Measurements from ENCODE around the gene SH3TC1.

SH3TC1 gene

DNA sequence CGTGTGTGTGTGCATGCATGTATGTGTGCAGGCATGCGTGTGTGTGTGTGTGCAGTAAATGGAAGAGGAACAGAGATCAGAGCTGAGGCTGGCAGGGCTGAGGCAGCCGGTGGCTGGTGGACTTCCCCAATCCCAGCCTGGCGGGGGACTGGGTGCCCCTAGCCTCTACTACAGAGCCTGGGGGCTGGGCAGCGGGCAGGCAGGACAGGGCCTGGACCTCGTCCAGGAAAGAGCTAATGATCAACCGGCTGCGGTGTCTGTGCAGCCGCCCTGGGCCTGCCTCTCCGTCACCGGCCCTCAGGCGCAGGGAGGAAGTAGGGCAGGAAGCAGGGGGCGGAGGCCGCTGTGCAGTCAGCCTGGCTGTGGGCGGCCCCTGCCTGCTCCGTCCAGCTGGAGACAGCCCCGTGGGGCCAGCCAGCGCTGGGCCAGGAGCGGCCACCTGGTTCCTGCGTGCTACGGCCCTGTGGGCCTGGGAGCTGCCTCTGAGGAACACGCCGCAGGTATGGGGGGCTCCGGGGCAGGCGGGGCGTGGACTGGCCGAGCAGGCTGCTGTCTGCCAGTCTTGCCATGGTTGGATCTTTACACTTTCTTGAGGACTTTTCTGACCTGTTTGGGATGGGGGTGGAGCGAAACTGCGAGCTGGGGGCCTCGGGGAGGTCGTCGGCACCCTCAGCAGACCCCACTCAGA, at the start of gene SH3TC1:
SH3TC1 (plus strand) TSS at position 385 of the 688 bp plus-strand sequence. CDS start 5,905 bp downstream, outside the sequence.
- peak; percentile 45 to 53 for DNase-seq

DNA sequence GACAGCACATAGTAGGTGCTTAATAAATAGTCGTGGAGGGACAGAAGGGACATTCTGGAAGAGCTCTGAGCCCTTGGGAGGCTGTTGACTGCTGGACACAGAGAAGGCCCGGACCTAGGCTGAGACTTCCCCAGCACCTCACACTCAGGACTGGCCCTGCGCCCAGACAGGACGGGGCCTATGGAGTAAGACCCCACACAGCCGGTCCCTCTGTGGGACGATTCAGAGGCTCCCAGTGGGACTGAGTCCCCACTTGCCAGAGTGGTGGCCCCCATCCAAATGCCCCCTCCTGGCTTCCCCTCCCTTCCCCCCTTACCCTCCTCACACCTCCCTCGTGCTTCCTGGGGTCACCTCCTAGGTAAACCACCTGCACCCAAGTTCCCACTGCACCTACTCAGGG, 49.4 kb upstream of the SH3TC1 start:
- no peak for DNase-seq

DNA sequence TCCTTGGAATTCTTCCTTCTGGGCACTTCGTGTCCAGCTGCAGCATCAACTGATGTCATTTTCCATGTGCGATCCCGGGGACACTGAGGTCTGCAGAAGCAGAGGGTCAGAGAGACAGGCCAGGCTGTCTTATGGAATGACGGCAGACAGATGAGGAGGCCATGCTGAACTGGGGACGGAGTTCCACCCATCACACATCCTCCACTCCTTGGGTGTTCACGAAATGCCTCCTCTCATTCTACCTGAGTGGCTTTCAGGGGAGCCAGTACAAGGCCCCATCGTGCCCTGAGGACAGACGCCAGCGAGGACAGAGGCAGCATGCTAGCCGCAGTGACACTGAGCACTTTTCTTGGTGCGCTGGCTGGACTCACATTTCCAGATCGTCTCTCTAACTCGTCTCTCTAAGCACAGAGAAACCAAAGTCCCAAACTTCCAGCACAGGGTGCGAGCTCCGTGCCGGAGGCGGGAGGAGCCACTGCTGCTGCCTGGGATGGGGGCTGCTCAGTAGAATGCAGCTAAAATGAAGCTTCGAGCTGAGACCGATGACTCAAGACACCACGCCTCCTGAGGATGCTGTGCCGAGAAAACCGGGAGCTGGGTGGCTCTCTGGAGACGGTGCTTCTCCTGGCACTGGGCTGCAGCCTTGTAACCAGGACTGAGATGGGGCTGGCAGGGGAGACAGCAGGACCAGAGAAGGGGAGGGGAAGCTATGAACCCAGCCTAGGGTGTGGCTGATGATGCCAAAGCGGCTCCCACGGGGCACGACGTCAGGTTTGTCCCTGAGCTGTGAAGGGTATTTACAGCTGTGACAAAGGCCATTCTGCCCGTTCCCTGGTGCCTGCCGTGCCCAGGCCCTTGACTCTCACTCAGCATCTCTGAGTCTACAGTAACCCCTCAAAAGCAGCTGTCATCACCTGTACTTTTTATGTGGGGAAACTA, 48.7 kb upstream of the SH3TC1 start:
- no peak for DNase-seq

- DNase-seq, result no peak
These were observed 47.9 kb upstream of the SH3TC1 start for GRCh38 chr4:8151165-8151650.

DNA sequence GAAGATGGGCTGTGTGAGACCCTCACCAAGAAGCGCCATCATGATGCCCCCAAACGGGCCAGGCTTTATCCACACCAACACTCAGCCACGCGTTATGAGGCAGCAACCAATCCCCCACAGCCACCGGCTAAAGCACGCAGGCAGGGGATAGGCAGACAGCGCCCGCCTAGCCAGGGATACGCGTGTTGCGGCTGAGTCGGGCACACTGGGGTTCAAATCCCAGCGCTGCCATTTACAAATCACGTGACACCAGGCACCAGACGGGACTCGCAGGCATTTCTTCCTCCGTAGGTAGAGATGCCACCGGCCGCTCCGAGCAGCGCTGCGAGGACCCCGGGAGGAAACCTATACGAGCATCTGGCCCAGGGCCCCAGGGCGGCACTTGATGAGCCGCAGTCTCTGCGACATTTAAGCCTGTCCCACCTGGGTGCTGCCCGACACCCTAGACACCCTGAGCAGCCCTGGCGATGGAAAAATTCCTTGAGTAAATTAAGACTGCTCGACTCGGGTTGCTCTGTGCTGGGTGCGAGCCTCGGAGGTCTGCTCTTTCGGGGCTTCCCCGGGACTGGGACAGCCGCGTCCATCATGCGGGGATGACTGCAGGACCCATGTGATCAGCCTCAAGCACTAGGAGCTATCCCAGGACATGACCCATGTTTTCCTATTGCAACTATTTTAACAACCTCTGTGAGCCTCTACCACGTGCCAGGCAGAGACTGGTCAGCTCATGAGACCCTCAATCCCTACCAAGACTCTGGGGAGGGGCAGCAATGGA, 46.8 kb upstream of the SH3TC1 start:
- DNase-seq, result no peak

GRCh38 chr4:8152865-8153257, 46.2 kb upstream of the SH3TC1 start:
- no peak for DNase-seq

- DNase-seq, result no peak
These were observed 45.6 kb upstream of the SH3TC1 start for GRCh38 chr4:8153441-8153840.

DNA sequence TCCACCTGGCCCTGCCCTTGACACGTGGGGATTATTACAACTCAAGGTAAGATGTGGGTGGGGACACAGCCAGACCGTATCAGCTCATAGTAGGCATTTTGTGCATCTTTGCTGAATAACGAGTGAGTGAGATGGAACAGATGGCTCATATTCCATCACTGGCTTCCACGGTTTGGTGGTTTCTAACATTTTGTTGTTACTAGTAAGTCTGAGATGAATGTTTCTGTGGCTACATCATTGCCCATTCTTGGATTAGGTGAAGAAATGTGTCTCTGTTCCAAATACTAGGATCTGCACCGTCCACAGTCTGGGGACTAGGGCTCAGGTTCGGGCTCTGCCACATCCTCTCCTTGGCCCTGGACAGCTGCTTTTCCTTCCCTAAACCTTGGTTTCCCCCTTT, 44.0 kb upstream of the SH3TC1 start:
- no peak for DNase-seq

DNA sequence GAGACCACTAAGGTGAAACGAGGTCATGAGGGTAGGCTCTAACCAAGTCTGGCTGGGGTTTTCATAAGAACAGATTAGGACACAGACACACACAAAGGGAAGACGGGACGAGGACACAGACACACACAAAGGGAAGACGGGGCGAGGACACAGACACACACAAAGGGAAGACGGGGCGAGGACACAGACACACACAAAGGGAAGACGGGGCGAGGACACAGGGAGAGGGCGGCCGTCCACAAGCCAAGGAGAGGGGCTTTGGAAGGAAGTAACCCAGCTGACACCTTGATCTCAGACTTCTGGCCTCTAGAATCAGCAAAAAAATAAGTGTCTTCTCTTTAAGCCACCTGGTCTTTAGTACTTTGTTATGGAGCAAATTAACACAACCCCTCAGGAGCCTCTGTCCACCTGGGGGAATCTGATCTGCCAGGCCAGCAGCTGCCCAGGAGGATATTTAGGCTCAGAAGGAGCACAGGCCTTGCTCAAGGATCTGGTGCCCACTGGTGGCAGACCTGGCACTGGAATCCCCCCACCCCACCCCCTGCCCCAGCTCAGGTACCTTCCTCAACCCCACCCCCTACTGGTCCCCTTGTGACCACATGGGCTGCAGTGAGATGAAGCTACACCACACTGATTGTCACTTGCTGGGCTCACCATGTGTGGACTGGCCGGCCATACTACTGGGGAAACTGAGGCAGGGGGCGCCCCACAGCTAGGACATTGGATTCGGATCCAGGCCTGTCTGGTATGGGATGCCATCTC, 43.2 kb upstream of the SH3TC1 start:
- DNase-seq, result no peak

GRCh38 chr4:8156617-8157016, 42.5 kb upstream of the SH3TC1 start:
- DNase-seq, result no peak

DNA sequence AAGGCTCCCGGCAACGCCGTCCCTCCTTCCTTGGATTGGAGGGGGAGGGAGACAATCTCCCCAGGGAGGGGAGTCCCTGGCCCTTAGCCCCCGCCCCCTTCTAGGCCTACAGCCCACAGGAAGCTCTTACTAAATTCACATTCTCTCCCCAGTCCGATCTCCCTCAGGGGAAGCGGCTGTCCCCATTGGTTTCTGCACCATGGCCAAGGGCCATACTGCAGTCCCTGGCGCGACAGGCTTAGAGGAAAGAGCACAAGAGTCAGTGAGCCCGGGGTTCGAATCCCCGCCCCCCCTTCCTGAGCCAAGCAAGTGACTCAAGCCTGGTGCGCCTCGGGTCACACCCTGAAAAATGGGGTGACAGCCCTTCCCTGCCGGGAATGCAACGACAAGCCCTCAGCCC, 41.6 kb upstream of the SH3TC1 start:
- DNase-seq, result no peak

DNA sequence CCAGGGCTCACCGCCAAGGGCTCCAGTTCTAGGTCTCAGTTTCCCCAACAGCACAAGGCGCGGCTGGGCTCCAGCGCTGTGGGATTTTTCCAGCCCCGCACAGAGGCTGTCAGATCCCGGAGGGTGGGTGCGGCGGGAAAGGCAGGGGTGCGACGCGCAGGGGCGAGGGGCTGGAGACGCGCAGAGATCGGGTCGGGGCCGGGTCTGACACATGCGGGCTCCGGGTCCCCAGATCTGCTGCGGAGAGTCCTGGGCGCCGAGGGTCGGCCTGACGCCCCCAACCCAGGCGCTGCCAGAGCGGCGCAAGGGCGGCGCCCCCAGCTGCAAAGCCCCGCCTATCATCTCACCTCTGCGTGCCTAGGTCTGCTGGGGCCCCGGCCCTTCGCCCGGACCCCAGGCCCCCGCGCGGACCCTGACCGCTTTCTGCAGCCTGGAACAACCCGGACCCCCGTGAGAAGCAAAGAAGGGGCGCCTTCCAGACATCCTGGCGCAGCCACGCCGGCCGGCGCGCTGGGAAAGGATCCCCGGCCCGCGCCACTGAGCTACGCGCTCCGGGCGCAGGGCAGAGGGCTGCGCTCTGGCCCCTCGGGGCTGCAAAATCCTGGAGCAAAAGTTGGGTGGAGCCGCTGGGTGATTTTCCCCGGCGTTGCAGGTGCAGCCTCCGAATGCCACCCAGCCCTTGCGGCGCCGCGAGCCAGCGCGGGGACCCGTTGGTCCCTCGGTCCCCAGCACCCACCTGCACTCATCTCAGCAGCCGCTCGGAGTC, 41.0 kb upstream of the SH3TC1 start:
- DNase-seq, result no peak

GRCh38 chr4:8158710-8159536, 40.2 kb upstream of the SH3TC1 start, which contains the start of gene ABLIM2:
TSS of gene ABLIM2 (minus strand) at chr4:8158813. CDS start at chr4:8158689, 124 bp downstream.
- DNase-seq, result peak; percentile 97 to 99

DNA sequence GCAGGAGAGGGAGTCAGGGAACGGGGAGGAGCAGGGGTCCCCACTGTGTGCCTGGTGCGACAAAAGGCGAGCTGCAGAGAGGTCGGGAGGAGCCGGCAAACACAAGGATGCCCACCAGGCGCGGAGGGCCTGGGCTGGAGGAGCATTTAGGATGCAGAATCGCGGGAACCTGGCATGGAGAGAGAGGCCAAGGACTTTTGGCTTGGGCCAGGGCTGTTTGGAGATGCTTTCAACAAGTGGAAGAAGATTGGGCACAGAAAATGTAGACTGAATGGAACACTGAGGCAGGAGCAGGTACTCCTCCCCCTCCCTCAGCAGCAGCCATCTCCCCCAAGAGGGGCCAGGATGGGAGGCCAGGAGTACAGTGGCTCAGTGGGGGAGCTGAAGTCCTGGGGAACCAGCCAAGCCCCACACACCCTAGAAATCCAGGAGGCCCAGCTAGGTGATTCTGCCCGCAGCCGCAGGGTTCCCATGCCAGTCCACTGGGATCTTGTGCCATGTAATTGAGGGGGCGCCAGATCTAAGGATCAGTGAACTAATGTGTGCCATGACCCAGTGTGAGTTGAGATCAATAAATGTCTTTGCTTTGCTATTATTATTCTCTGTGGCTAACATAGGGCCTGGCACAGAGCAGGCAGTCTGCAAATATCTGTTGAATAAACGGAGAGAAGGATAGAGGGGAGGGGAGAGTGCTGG, 39.4 kb upstream of the SH3TC1 start:
- DNase-seq, result no peak

- DNase-seq, result no peak
These were observed 38.9 kb upstream of the SH3TC1 start for GRCh38 chr4:8160233-8160560.

DNA sequence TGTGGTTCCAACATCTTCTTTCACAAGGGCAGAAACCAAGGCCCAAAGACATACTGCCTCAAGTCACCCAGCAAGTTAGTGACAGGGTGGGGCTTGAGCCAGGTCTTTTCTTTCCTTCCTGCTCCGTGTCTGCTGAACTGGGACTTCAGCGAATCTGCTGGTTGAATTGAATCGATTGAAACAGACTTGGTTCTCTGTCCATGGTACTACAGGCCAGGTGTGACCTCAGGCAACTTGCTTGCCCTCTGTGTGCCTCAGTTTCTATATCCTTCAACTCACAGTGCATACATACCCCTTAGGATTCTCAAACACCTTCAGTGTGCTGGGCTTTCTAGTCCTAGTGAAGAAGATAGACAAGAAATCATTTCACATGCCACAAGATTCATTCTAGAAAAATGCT, 38.5 kb upstream of the SH3TC1 start:
- no peak for DNase-seq

GRCh38 chr4:8162625-8163024, 36.5 kb upstream of the SH3TC1 start:
- DNase-seq, result no peak

DNA sequence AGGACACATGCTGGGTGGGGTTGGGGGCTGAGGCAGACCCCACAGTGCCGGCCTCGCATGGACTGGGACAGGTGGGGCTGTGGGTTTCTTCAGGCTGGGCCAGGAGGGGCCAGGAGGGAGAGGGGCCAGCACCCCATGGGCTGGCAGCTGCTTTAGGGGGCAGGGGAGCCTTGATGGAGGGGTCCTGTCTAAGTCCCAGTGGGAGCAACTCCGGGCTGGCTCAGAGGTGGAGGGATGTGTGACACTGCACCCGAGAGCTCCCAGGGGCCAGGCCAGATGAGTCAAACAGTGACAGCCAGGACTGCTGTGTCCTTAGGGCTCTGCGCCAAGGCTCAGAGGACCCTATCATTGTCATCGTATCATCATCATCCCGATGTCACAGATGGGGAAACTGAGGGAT, 36.1 kb upstream of the SH3TC1 start:
- DNase-seq, result no peak

- DNase-seq, result no peak
These were observed 35.5 kb upstream of the SH3TC1 start for GRCh38 chr4:8163436-8164193.
